ENCODE data around the gene HSD17B2. TPM values are rescaled to one million over a fixed set of nuclear protein-coding genes. Genes with fewer than 3 reads are reported as not detected.
A peak's percentile ranks its signal among the peaks of the same experiment; 100 is the strongest.

The HSD17B2 gene, protein sequence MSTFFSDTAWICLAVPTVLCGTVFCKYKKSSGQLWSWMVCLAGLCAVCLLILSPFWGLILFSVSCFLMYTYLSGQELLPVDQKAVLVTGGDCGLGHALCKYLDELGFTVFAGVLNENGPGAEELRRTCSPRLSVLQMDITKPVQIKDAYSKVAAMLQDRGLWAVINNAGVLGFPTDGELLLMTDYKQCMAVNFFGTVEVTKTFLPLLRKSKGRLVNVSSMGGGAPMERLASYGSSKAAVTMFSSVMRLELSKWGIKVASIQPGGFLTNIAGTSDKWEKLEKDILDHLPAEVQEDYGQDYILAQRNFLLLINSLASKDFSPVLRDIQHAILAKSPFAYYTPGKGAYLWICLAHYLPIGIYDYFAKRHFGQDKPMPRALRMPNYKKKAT
- total RNA-seq (not detected), polyA plus RNA-seq (not detected)
- long read RNA-seq, donor 1: 0 reads
- long read RNA-seq, donor 2: 0 reads
- long read RNA-seq, donor 3: 0 reads
- long read RNA-seq, donor 4: 0 reads

DNA sequence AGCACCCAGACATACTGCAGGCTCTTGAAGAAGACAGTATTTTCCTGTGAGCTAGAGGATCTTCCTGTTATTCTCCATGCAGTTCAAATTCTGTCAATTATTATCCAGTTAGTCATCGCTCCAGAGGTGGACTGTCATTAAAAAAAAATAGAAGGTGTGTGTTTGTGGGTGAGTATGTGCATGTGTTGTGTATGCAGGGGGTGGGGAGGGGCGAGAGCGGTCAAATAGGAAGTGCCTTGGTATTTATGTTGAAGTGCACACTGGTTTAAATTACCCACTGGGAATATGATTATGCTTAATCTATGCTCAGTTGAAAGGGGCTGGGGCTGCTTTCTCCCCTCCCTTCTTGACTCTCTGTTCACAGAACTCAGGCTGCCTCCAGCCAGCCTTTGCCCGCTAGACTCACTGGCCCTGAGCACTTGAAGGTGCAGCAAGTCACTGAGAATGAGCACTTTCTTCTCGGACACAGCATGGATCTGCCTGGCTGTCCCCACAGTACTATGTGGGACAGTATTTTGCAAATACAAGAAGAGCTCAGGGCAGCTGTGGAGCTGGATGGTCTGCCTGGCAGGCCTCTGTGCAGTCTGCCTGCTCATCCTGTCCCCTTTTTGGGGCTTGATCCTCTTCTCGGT lies at the start of gene HSD17B2:
Gene HSD17B2, plus strand, starts transcription at position 273 of the 632 bp plus-strand sequence. Its CDS starts 172 bp downstream, at position 445.
- ATAC-seq: no peak
- Histone ChIP-seq H3K27me3 (ENCODE audit: control insufficient read depth, insufficient read depth) (no peaks in the 10 kb centered on the region), H3K27ac (ENCODE audit: low read length) (no peak within 1 kb of the TSS), H3K9me3 (ENCODE audit: control insufficient read depth, low read length) (no peaks in the 10 kb centered on the region), H3K4me3 (ENCODE audit: low read length) (no peak within 1 kb of the TSS), H3K4me1 (ENCODE audit: control insufficient read depth, insufficient read depth, low read length) (no peaks in the 10 kb centered on the region)
- 69% methylated on average over 6 of the region's 6 CpGs for WGBS
- DNase-seq: no peak
- intact Hi-C loops (cut with DNase I): loop anchor here in 1 of 4 donors (5.0 kb wide), 1 partner anchor 192 kb away; no protein-coding TSS in a partner anchor

DNA sequence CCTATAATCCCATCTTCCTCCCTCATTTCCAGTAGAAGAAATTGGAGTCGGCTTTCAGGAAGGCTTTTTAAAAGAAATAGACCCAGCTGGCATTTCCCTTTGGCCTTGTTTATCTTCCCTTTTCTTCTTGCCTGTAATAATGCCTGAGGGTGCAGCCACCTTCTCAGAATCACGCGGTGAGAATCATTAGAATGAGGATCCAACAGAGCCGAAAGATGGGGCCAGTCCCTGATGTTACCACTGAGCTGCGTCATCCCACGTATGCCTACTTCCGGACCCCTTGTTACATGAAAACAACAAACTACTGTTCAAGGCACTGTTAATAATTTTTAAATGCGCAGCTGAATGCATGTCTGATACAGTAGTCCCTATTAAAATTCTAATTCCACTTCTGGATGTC lies 47.9 kb upstream of the HSD17B2 start:
- no peaks in the 10 kb centered on the region for H3K9me3 ChIP-seq (ENCODE audit: control insufficient read depth, low read length)
- H3K4me3 ChIP-seq (ENCODE audit: low read length): no peak overlapping the region
- intact Hi-C loops (cut with DNase I): loop anchor here in 1 of 4 donors (10.0 kb wide), 1 partner anchor 58 kb away; no protein-coding TSS in a partner anchor
- H3K4me1 ChIP-seq (ENCODE audit: control insufficient read depth, insufficient read depth, low read length): no peaks in the 10 kb centered on the region
- ATAC-seq (no peak), DNase-seq (no peak)
- 76% methylated on average over 8 of the region's 8 CpGs for WGBS
- no peak overlapping the region for H3K27ac ChIP-seq (ENCODE audit: low read length)
- H3K27me3 ChIP-seq (ENCODE audit: control insufficient read depth, insufficient read depth): no peaks in the 10 kb centered on the region

DNA sequence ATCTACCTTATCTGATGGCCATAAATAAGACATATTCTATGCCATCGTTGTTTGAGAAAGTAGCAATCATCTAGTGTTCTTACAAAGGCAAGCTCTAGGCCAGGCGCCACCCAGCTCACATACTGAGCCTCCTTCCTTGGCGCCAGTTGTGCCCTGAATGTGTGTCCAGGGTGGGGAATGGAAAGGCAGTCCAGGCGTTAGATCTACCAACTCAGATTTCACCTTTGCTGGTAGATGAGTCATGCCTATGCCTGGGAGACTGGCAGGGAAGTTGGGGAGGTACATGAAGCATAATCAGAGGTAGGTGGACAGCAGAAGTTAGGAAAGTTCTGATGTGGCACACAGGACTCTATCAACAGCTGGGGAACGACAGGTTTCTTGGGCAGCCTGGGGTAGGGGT lies 47.3 kb upstream of the HSD17B2 start:
- intact Hi-C loops (cut with DNase I): loop anchor here in 1 of 4 donors (10.0 kb wide), 1 partner anchor 57 kb away; no protein-coding TSS in a partner anchor
- H3K9me3 ChIP-seq (ENCODE audit: control insufficient read depth, low read length): no peaks in the 10 kb centered on the region
- ATAC-seq (no peak), DNase-seq (no peak)
- 88% methylated on average over 5 of the region's 5 CpGs for WGBS
- H3K27ac ChIP-seq (ENCODE audit: low read length): no peak overlapping the region
- no peak overlapping the region for H3K4me3 ChIP-seq (ENCODE audit: low read length)
- H3K27me3 ChIP-seq (ENCODE audit: control insufficient read depth, insufficient read depth): no peaks in the 10 kb centered on the region
- no peaks in the 10 kb centered on the region for H3K4me1 ChIP-seq (ENCODE audit: control insufficient read depth, insufficient read depth, low read length)

DNA sequence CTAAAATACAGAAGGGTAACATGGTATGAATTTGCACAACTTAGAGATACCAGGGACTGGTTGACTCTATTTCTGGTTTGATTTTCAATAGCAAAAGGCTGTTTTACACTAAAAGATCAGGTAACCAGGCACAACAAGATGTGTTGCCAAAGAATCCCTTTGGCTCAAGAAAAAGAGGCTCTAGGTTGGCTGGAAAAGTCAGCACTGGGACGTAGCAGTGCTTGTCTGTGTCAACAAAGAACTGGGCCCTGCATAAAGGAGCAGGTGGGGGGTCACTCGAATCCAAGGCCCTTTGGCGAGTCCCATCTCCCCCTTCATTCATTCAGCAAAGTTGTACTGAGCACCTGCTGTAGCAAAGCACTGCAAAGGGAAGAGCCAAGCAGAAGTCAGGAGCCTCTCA lies 42.2 kb upstream of the HSD17B2 start:
- 74% methylated on average over 3 of the region's 3 CpGs for WGBS

DNA sequence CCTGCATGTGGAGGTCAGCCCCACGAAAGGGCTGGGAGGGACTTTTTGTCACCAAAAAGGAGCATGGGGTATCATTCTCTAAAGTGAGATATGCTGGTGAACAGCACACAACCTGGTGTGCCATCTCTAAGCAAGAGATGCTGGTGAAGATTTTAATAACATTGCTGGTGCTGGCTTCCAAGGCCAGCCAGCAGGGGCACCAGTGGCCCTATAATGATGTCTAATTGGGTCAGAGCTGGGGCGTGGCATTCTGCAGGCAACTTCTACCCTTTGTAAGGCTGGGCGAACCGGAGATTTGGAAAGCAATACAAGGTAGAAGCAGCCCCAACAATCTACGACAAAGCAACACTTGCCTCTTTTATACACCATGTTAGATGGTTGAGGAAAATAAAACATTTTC lies 40.6 kb upstream of the HSD17B2 start:
- ATAC-seq: no peak
- H3K9me3 ChIP-seq (ENCODE audit: control insufficient read depth, low read length): no peaks in the 10 kb centered on the region
- H3K27me3 ChIP-seq (ENCODE audit: control insufficient read depth, insufficient read depth): no peaks in the 10 kb centered on the region
- no peak overlapping the region for H3K27ac ChIP-seq (ENCODE audit: low read length)
- H3K4me3 ChIP-seq (ENCODE audit: low read length): no peak overlapping the region
- intact Hi-C loops (cut with DNase I): no loop called here
- 85% methylated on average over 5 of the region's 5 CpGs for WGBS
- DNase-seq: no peak
- peaks cover 4% of the 10 kb centered on the region for H3K4me1 ChIP-seq (ENCODE audit: control insufficient read depth, insufficient read depth, low read length)

More for the DNA sequence above, 42.2 kb upstream of the HSD17B2 start:
- ATAC-seq: no peak
- intact Hi-C loops (cut with DNase I): no loop called here
- Histone ChIP-seq H3K27ac (ENCODE audit: low read length) (no peak overlapping the region), H3K4me3 (ENCODE audit: low read length) (no peak overlapping the region), H3K9me3 (ENCODE audit: control insufficient read depth, low read length) (no peaks in the 10 kb centered on the region), H3K4me1 (ENCODE audit: control insufficient read depth, insufficient read depth, low read length) (peaks cover 4% of the 10 kb centered on the region), H3K27me3 (ENCODE audit: control insufficient read depth, insufficient read depth) (no peaks in the 10 kb centered on the region)
- DNase-seq: no peak

DNA sequence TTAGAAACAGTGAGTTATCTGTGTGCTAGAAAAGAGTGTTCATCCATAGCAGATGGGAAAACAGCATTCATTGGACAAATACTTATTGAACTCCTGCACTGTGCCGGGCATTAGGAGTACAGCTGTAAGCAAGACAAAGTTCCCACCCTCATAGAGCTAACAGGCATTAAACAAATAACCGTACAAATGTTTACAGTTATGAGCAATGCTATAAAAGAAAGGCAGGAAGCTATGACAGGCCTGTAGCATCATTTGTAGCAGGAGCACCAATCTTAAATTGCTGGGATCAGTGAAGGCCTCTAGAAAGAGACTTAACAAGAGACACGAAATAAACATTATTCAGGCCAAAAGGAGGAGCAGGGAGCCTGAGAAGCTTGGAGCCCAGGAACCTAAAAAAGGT lies 39.4 kb upstream of the HSD17B2 start:
- H3K4me1 ChIP-seq (ENCODE audit: control insufficient read depth, insufficient read depth, low read length): peaks cover 4% of the 10 kb centered on the region
- H3K9me3 ChIP-seq (ENCODE audit: control insufficient read depth, low read length): no peaks in the 10 kb centered on the region
- H3K27ac ChIP-seq (ENCODE audit: low read length): no peak overlapping the region
- H3K4me3 ChIP-seq (ENCODE audit: low read length): no peak overlapping the region
- intact Hi-C loops (cut with DNase I): no loop called here
- 67% methylated on average over 3 of the region's 3 CpGs for WGBS
- no peak for ATAC-seq
- DNase-seq: no peak
- H3K27me3 ChIP-seq (ENCODE audit: control insufficient read depth, insufficient read depth): no peaks in the 10 kb centered on the region

DNA sequence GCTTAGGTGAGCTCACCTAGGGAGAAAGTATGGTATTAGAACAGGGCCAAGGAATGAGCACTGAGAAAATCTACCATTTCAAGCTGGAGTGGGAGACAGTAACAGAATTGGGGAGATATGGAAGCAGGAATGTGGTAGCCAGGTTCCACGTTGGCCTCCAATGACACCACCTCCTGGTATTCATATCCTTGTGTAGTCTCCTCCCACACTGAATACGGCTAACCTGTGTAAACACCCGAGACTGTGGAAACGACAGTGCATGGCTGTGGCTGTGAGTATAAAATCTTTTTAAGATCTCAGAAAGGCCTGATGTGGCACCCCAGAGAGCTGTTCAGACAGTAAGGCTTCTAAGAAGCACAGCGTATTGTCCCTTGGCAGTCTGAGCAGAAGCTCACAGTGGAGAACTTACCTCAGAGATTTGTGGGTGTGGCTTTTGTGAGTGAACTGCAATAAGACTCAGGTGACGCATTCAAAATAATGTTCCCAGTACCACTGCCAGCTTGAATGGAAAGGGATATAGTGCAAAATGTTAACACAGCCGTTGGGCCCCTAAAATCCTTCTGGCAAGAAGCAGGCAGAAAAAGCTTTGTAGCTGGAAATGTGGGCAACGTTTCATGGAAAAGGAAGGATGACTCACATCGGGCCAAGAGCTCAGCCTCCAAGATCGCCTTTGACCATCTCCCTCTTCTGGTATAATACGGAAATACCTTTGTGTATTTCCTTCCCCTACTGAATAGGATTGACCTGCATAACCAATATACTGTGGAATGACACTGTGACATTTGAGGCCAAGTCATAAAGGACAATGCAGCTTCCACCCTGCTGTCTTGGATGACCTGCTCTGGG lies 38.2 kb upstream of the HSD17B2 start:
- DNase-seq (no peak), ATAC-seq (peak in 1 of 2 donors; percentile 58)
- no peak overlapping the region for H3K27ac ChIP-seq (ENCODE audit: low read length)
- WGBS: 67% methylated on average over 11 of the region's 11 CpGs
- H3K4me3 ChIP-seq (ENCODE audit: low read length): no peak overlapping the region
- H3K4me1 ChIP-seq (ENCODE audit: control insufficient read depth, insufficient read depth, low read length): peaks cover 4% of the 10 kb centered on the region
- H3K27me3 ChIP-seq (ENCODE audit: control insufficient read depth, insufficient read depth): no peaks in the 10 kb centered on the region
- intact Hi-C loops (cut with DNase I): no loop called here
- H3K9me3 ChIP-seq (ENCODE audit: control insufficient read depth, low read length): no peaks in the 10 kb centered on the region

DNA sequence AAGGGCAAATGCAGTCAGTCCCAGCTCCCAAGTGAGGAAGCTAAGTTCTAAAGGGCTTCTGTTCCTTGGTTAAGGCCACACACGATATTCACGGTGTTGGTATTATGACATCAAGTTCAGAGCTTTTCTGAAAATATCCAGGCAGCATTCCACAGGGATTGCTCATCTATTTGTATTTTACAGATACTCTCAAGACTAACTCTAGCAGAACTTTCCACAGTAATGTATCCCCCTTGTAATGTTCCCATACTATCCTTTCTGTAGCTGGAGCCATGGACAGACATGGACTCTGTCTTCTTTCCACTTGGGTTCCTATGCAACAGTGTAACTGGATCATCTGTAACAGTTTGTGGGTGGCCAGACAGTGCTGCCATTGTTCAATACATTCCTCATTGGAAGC lies 37.3 kb upstream of the HSD17B2 start:
- Histone ChIP-seq H3K27me3 (ENCODE audit: control insufficient read depth, insufficient read depth) (no peaks in the 10 kb centered on the region), H3K4me3 (ENCODE audit: low read length) (no peak overlapping the region), H3K9me3 (ENCODE audit: control insufficient read depth, low read length) (no peaks in the 10 kb centered on the region), H3K4me1 (ENCODE audit: control insufficient read depth, insufficient read depth, low read length) (peaks cover 4% of the 10 kb centered on the region), H3K27ac (ENCODE audit: low read length) (no peak overlapping the region)
- intact Hi-C loops (cut with DNase I): no loop called here
- WGBS: 33% methylated on average over 2 of the region's 2 CpGs
- ATAC-seq: no peak
- no peak for DNase-seq

DNA sequence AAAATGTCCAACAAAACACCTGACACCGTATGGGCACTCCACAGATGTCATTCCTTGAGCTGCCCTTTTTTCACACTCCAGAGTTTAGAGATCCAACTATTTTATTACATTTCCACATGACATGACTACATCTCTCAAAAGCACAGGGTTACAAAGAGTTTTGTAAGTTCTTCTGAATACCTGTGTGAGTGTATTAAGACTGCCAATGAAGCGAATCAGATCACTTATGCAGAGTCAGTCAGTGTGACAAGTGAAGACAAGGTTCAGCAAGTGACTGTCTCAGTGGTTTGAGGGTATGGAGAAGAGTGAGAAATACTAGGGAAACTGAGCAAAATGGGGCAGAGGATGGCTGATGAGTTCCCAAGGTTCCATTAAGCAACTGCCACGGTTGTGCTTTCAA lies 32.2 kb upstream of the HSD17B2 start:
- ATAC-seq: no peak
- H3K27ac ChIP-seq (ENCODE audit: low read length): no peak overlapping the region
- 86% methylated on average over 3 of the region's 3 CpGs for WGBS
- no peak overlapping the region for H3K4me3 ChIP-seq (ENCODE audit: low read length)
- no peaks in the 10 kb centered on the region for H3K9me3 ChIP-seq (ENCODE audit: control insufficient read depth, low read length)
- no peak for DNase-seq
- H3K27me3 ChIP-seq (ENCODE audit: control insufficient read depth, insufficient read depth): no peaks in the 10 kb centered on the region
- intact Hi-C loops (cut with DNase I): no loop called here
- no peaks in the 10 kb centered on the region for H3K4me1 ChIP-seq (ENCODE audit: control insufficient read depth, insufficient read depth, low read length)

DNA sequence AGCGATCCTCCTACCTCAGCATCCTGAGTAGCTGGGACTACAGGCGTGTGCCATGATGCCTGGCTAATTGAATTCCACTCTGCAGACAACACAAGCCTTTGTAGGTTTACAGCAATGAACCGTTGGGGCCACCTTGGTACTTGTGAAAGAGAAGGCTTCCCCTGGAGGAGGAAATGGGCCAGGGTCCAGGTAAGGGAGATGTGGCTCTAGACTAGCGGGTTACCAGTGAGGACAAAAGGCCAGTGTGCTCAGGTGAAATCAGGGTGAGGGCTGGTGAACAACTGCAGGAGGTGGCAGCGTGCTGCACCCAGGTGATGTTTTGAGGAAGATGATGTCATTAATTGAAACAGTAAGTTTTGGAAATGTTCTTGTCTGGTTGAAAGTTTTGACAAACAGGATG lies 30.5 kb upstream of the HSD17B2 start:
- no peak overlapping the region for H3K4me3 ChIP-seq (ENCODE audit: low read length)
- no peak overlapping the region for H3K27ac ChIP-seq (ENCODE audit: low read length)
- WGBS: 77% methylated on average over 5 of the region's 5 CpGs
- peak in 1 of 3 donors; percentile 6 for DNase-seq
- intact Hi-C loops (cut with DNase I): no loop called here
- no peaks in the 10 kb centered on the region for H3K27me3 ChIP-seq (ENCODE audit: control insufficient read depth, insufficient read depth)
- ATAC-seq: no peak
- peaks cover 5% of the 10 kb centered on the region for H3K9me3 ChIP-seq (ENCODE audit: control insufficient read depth, low read length)
- no peaks in the 10 kb centered on the region for H3K4me1 ChIP-seq (ENCODE audit: control insufficient read depth, insufficient read depth, low read length)
